ENCODE results near the gene PHLDA1. TPM values are rescaled to one million over a fixed set of nuclear protein-coding genes. Genes with fewer than 3 reads are reported as not detected.

PHLDA1 gene
- total RNA-seq, 3 donors from 2014 or later (not counting 1 experiment from before 2014, with no cell fraction given), result 11.1 to 24.0 (median 19.1) TPM

- WGBS (ENCODE audit: insufficient coverage), result 11% methylated on average over 58 of the region's 58 CpGs
- ATAC-seq (peak; percentile 18 to 37 (median 33)), DNase-seq (peak; percentile 60 to 66)
- Histone ChIP-seq H3K4me1 (ENCODE audit: control insufficient read depth, insufficient read depth, low read length) (peaks cover 27% of the 10 kb centered on the region), H3K9me3 (ENCODE audit: control insufficient read depth, insufficient read depth, low read length) (no peaks in the 10 kb centered on the region), H3K27me3 (ENCODE audit: control insufficient read depth, insufficient read depth, low read length) (peaks cover 2% of the 10 kb centered on the region), H3K27ac (ENCODE audit: low read length) (peak overlapping the region; percentile 89), H3K4me3 (ENCODE audit: low read length) (peak overlapping the region; percentile 69), H3K36me3 (ENCODE audit: control insufficient read depth, insufficient read depth, low read length) (no peaks in the 10 kb centered on the region)
- Mint-ChIP-seq H3K36me3 (no peaks in the 10 kb centered on the region), H3K27me3 (ENCODE audit: low read depth in 2 of 2) (no peaks in the 10 kb centered on the region), H3K4me3 (peak overlapping the region; percentile 93), H3K9me3 (no peaks in the 10 kb centered on the region), H3K27ac (peak overlapping the region; percentile 95 to 98), H3K4me1 (peaks cover 36 to 37% of the 10 kb centered on the region in 2 donors)
- intact Hi-C loops (cut with micrococcal nuclease), result loop anchor here (5.0 kb wide), 2 partner anchors 395 to 520 kb away; partner anchors contain the start of gene KRR1
- TF ChIP-seq CTCF (IDR thresholded peaks at IDR 0.05), result no peak
These were observed 736 bp upstream of the PHLDA1 start for GRCh38 chr12:76032043-76032981.

GRCh38 chr12:76031081-76031413 is 529 bp downstream of the PHLDA1 start:
- no peaks in the 10 kb centered on the region for H3K9me3 ChIP-seq (ENCODE audit: control insufficient read depth, insufficient read depth, low read length)
- peak overlapping the region; percentile 93 for H3K4me3 Mint-ChIP-seq
- peak overlapping the region; percentile 95 to 98 for H3K27ac Mint-ChIP-seq
- no peaks in the 10 kb centered on the region for H3K27me3 Mint-ChIP-seq (ENCODE audit: low read depth in 2 of 2)
- H3K4me1 Mint-ChIP-seq, result peaks cover 35 to 36% of the 10 kb centered on the region in 2 donors
- TF ChIP-seq CTCF (IDR thresholded peaks at IDR 0.05), result no peak
- peaks cover 25% of the 10 kb centered on the region for H3K4me1 ChIP-seq (ENCODE audit: control insufficient read depth, insufficient read depth, low read length)
- H3K27me3 ChIP-seq (ENCODE audit: control insufficient read depth, insufficient read depth, low read length), result peaks cover 2% of the 10 kb centered on the region
- H3K36me3 ChIP-seq (ENCODE audit: control insufficient read depth, insufficient read depth, low read length), result no peaks in the 10 kb centered on the region
- intact Hi-C loops (cut with micrococcal nuclease), result loop anchor here (1.0 to 5.0 kb wide), 8 partner anchors 11 to 550 kb away; partner anchors contain the start of genes GLIPR1, KRR1, NAP1L1 and OSBPL8
- peak overlapping the region; percentile 69 for H3K4me3 ChIP-seq (ENCODE audit: low read length)
- DNase-seq (no peak), ATAC-seq (no peak)
- H3K9me3 Mint-ChIP-seq, result no peaks in the 10 kb centered on the region
- under 1% methylated on average over 26 of the region's 26 CpGs for WGBS (ENCODE audit: insufficient coverage)
- peak overlapping the region; percentile 89 for H3K27ac ChIP-seq (ENCODE audit: low read length)
- H3K36me3 Mint-ChIP-seq, result no peaks in the 10 kb centered on the region

GRCh38 chr12:76030341-76031080 is 1.1 kb downstream of the PHLDA1 start:
- ATAC-seq (peak in 2 of 3 donors; percentile 5 to 6), DNase-seq (peak; percentile 62 to 67)
- Mint-ChIP-seq H3K27ac (peak overlapping the region; percentile 95 to 98), H3K4me1 (peaks cover 35 to 36% of the 10 kb centered on the region in 2 donors), H3K27me3 (ENCODE audit: low read depth in 2 of 2) (no peaks in the 10 kb centered on the region), H3K4me3 (peak overlapping the region; percentile 93), H3K9me3 (no peaks in the 10 kb centered on the region), H3K36me3 (no peaks in the 10 kb centered on the region)
- H3K27ac ChIP-seq (ENCODE audit: low read length), result peak overlapping the region; percentile 89
- H3K4me1 ChIP-seq (ENCODE audit: control insufficient read depth, insufficient read depth, low read length), result peaks cover 25% of the 10 kb centered on the region
- intact Hi-C loops (cut with micrococcal nuclease), result loop anchor here (1.0 to 5.0 kb wide), 9 partner anchors 10 to 550 kb away; partner anchors contain the start of genes GLIPR1, KRR1, NAP1L1 and OSBPL8
- H3K36me3 ChIP-seq (ENCODE audit: control insufficient read depth, insufficient read depth, low read length), result no peaks in the 10 kb centered on the region
- no peaks in the 10 kb centered on the region for H3K9me3 ChIP-seq (ENCODE audit: control insufficient read depth, insufficient read depth, low read length)
- no peak for TF ChIP-seq CTCF (IDR thresholded peaks at IDR 0.05)
- peaks cover 2% of the 10 kb centered on the region for H3K27me3 ChIP-seq (ENCODE audit: control insufficient read depth, insufficient read depth, low read length)
- H3K4me3 ChIP-seq (ENCODE audit: low read length), result peak overlapping the region; percentile 69
- under 1% methylated on average over 40 of the region's 40 CpGs for WGBS (ENCODE audit: insufficient coverage)

Data from natural killer cell (primary cell).